HK-2 (cell line): ENCODE results near the gene GALNT9.

Experiments
- DNase-seq: peaks from one replicate; pipeline ENCODE4 v3.0.0-alpha.2; 2018; ENCODE audit not compliant: unreplicated experiment

GALNT9 gene

GRCh38 chr12:132213359-132214160, 115.8 kb downstream of the GALNT9 start:
- no peak for DNase-seq

- no peak for DNase-seq
Measured at GRCh38 chr12:132211816-132212215, 117.6 kb downstream of the GALNT9 start.

GRCh38 chr12:132211326-132211725, 118.1 kb downstream of the GALNT9 start:
- DNase-seq, result no peak

- no peak for DNase-seq
Measured at GRCh38 chr12:132210223-132211055, 119.0 kb downstream of the GALNT9 start.

GRCh38 chr12:132209619-132210222, 119.7 kb downstream of the GALNT9 start:
- no peak for DNase-seq

GRCh38 chr12:132208153-132208823, 121.1 kb downstream of the GALNT9 start:
- no peak for DNase-seq

- DNase-seq, result no peak
Measured at GRCh38 chr12:132207083-132207775, 122.2 kb downstream of the GALNT9 start.

GRCh38 chr12:132206046-132206434, 123.3 kb downstream of the GALNT9 start:
- DNase-seq, result no peak

GRCh38 chr12:132205271-132206045, 123.9 kb downstream of the GALNT9 start:
- no peak for DNase-seq

- no peak for DNase-seq
Measured at GRCh38 chr12:132204793-132205270, 124.6 kb downstream of the GALNT9 start.

- no peak for DNase-seq
Measured at GRCh38 chr12:132204063-132204792, 125.2 kb downstream of the GALNT9 start.

GRCh38 chr12:132202929-132203721, 126.3 kb downstream of the GALNT9 start:
- DNase-seq, result no peak

- no peak for DNase-seq
Measured at GRCh38 chr12:132201391-132202120, 127.8 kb downstream of the GALNT9 start.

GRCh38 chr12:132200800-132201199, 128.6 kb downstream of the GALNT9 start:
- no peak for DNase-seq

GRCh38 chr12:132199526-132200319, 129.7 kb downstream of the GALNT9 start:
- DNase-seq, result no peak

GRCh38 chr12:132199101-132199500, 130.3 kb downstream of the GALNT9 start:
- DNase-seq, result no peak

GRCh38 chr12:132197581-132198354, 131.6 kb downstream of the GALNT9 start:
- no peak for DNase-seq
